Endodermal cell (in vitro differentiated cells): Measurements from ENCODE around the gene NYNRIN. TPM values are rescaled to one million over a fixed set of nuclear protein-coding genes. Genes with fewer than 3 reads are reported as not detected.

Experiments used
- DNase-seq: peaks from one replicate; pipeline ENCODE4 v3.0.0-alpha.2; 2017
- H3K27ac ChIP-seq: 2 replicates; pipeline ENCODE4 v1.5.1; 2013; ENCODE audit warnings: mild to moderate bottlenecking, low read depth, low read length, moderate library complexity
- H3K27me3 ChIP-seq: 2 replicates; pipeline ENCODE4 v1.6.1; 2013; ENCODE audit warnings: mild to moderate bottlenecking, low read length, moderate library complexity; ENCODE audit not compliant: insufficient read depth, control insufficient read depth, poor library complexity, severe bottlenecking
- H3K36me3 ChIP-seq: 2 replicates; pipeline ENCODE4 v1.7.0; 2013; ENCODE audit warnings: mild to moderate bottlenecking, low read length, moderate library complexity; ENCODE audit not compliant: control insufficient read depth, insufficient read depth
- H3K4me1 ChIP-seq: one replicate; pipeline ENCODE4 v1.7.0; 2013; ENCODE audit warnings: low read length; ENCODE audit not compliant: control insufficient read depth, insufficient read depth
- H3K4me3 ChIP-seq: 2 replicates; pipeline ENCODE4 v1.5.1; 2013; ENCODE audit warnings: mild to moderate bottlenecking, low read length, moderate library complexity
- H3K9ac ChIP-seq: 2 replicates; pipeline ENCODE4 v1.6.1; 2013; ENCODE audit warnings: mild to moderate bottlenecking, low read length, moderate library complexity; ENCODE audit not compliant: poor library complexity, severe bottlenecking; ENCODE audit errors: extremely low read depth
- H3K9me3 ChIP-seq: 2 replicates; pipeline ENCODE4 v1.6.1; 2013; ENCODE audit warnings: mild to moderate bottlenecking, low read length, moderate library complexity; ENCODE audit not compliant: control insufficient read depth
- H3K27ac Mint-ChIP-seq: 2 replicates; pipeline ENCODE4 v1.8.0; 2020; ENCODE audit warnings: mixed read lengths
- H3K27me3 Mint-ChIP-seq: 2 replicates; pipeline ENCODE4 v1.8.0; 2021; ENCODE audit warnings: mild to moderate bottlenecking, mixed read lengths; ENCODE audit not compliant: insufficient read depth
- H3K36me3 Mint-ChIP-seq: 2 replicates; pipeline ENCODE4 v1.8.0; 2020; ENCODE audit warnings: low read depth, mixed read lengths
- H3K4me1 Mint-ChIP-seq: 2 replicates; pipeline ENCODE4 v1.8.0; 2020; ENCODE audit warnings: mixed read lengths
- H3K4me3 Mint-ChIP-seq: 2 replicates; pipeline ENCODE4 v1.8.0; 2020; ENCODE audit warnings: mild to moderate bottlenecking, moderate library complexity, mixed read lengths
- H3K9me3 Mint-ChIP-seq: 2 replicates; pipeline ENCODE4 v1.8.0; 2020; ENCODE audit warnings: mild to moderate bottlenecking, mixed read lengths
- CTCF ChIP-seq: fragments of 200-600 bp; sonication (generic); conservative IDR thresholded peaks from 2 replicates; pipeline ENCODE4 v1.5.0; 2021; ENCODE audit warnings: antibody characterized with exemption, mild to moderate bottlenecking
- WGBS, 2 experiments: methylation state at CpG; one replicate each; pipeline versions ENCODE4 v1.1.5 to v1.1.7; 2013; ENCODE audit warnings: missing lambda C conversion rate in 2 of 2, mixed read lengths in 1 of 2; ENCODE audit not compliant: insufficient coverage in 1 of 2, insufficient read length in 1 of 2; 5-methylcytosine and 5-hydroxymethylcytosine counted together
- total RNA-seq, 2 donors: library from RNA; stranded (reverse); fragmentation: NEBNext Ultra II Directional in 1 of 2; extraction: Animal tissue kit (Norgen Biotek cat#: 25700) in 1 of 2; gene quantifications; 2 replicates in 1 of 2; 3 replicates in 1 of 2; pipeline ENCODE4 v1.2.1, GENCODE V29; 2021

The NYNRIN gene
- total RNA-seq, 2 donors from 2014 or later = 19.5 to 19.7 TPM

GRCh38 chr14:24392325-24393091, 6.3 kb upstream of the NYNRIN start:
- Mint-ChIP-seq H3K36me3 (no peaks in the 10 kb centered on the region), H3K27ac (no peak overlapping the region), H3K4me1 (peaks cover 31% of the 10 kb centered on the region), H3K27me3 (peaks cover 25% of the 10 kb centered on the region), H3K4me3 (no peak overlapping the region), H3K9me3 (no peaks in the 10 kb centered on the region)
- no peak overlapping the region for H3K4me3 ChIP-seq
- H3K9me3 ChIP-seq = no peaks in the 10 kb centered on the region
- H3K27ac ChIP-seq = no peak overlapping the region
- peak; percentile 35 for TF ChIP-seq CTCF
- H3K4me1 ChIP-seq = peaks cover 4% of the 10 kb centered on the region
- DNase-seq = no peak
- WGBS, 2 experiments = 87 to 90% methylated on average over 5 to 8 of the region's 8 CpGs
- H3K27me3 ChIP-seq = peaks cover 11% of the 10 kb centered on the region
- H3K9ac ChIP-seq = no peak overlapping the region
- no peaks in the 10 kb centered on the region for H3K36me3 ChIP-seq

GRCh38 chr14:24394275-24394674, 4.5 kb upstream of the NYNRIN start:
- Histone ChIP-seq H3K4me1 (no peaks in the 10 kb centered on the region), H3K9ac (no peak overlapping the region), H3K9me3 (no peaks in the 10 kb centered on the region), H3K4me3 (no peak overlapping the region), H3K36me3 (no peaks in the 10 kb centered on the region), H3K27me3 (peaks cover 11% of the 10 kb centered on the region), H3K27ac (no peak overlapping the region)
- 70% methylated on average over 3 of the region's 3 CpGs; no CpG with 5 or more reads in 1 of the 2 experiments for WGBS, 2 experiments
- Mint-ChIP-seq H3K27ac (no peak overlapping the region), H3K4me1 (peaks cover 21% of the 10 kb centered on the region), H3K9me3 (no peaks in the 10 kb centered on the region), H3K27me3 (peaks cover 18% of the 10 kb centered on the region), H3K36me3 (no peaks in the 10 kb centered on the region), H3K4me3 (no peak overlapping the region)
- no peak for DNase-seq
- TF ChIP-seq CTCF = peak; percentile 23

GRCh38 chr14:24395609-24396582, 2.9 kb upstream of the NYNRIN start:
- Mint-ChIP-seq H3K4me3 (no peak overlapping the region), H3K9me3 (no peaks in the 10 kb centered on the region), H3K27ac (no peak overlapping the region), H3K27me3 (peaks cover 12% of the 10 kb centered on the region), H3K4me1 (peaks cover 28% of the 10 kb centered on the region), H3K36me3 (no peaks in the 10 kb centered on the region)
- 89% methylated on average over 7 to 8 of the region's 8 CpGs for WGBS, 2 experiments
- Histone ChIP-seq H3K27me3 (peaks cover 5% of the 10 kb centered on the region), H3K9ac (no peak overlapping the region), H3K4me3 (no peak overlapping the region), H3K9me3 (no peaks in the 10 kb centered on the region), H3K4me1 (peaks cover 3% of the 10 kb centered on the region), H3K36me3 (no peaks in the 10 kb centered on the region), H3K27ac (no peak overlapping the region)
- DNase-seq = no peak
- TF ChIP-seq CTCF = no peak
